ENCODE measurements around the gene ARFGEF2.

The ARFGEF2 gene

DNA sequence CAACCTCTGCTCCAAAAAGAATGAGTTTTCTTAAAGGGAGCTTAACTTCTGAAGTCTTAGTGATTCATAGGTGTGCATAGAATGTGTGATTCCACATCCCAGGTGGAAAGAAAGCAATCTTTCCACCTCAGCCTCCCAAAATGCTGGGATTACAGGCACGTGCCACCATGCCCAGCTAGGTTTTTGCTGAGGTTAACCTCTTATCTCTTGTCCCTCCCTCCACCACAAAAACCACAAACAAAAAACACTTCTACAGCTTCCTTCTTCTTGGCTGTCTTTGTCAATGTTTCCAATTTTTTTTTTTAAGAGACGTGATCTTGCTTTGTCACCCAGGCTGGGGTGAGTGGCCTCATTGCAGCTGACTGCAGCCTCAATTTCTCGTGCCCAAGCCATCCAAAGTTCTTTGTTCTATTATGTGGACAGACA is 116.5 kb downstream of the ARFGEF2 start:
- no peak overlapping the region for H3K4me3 ChIP-seq (replicated peaks; ENCODE audit: low read depth, low read length)
- TF ChIP-seq, protein P1, sequence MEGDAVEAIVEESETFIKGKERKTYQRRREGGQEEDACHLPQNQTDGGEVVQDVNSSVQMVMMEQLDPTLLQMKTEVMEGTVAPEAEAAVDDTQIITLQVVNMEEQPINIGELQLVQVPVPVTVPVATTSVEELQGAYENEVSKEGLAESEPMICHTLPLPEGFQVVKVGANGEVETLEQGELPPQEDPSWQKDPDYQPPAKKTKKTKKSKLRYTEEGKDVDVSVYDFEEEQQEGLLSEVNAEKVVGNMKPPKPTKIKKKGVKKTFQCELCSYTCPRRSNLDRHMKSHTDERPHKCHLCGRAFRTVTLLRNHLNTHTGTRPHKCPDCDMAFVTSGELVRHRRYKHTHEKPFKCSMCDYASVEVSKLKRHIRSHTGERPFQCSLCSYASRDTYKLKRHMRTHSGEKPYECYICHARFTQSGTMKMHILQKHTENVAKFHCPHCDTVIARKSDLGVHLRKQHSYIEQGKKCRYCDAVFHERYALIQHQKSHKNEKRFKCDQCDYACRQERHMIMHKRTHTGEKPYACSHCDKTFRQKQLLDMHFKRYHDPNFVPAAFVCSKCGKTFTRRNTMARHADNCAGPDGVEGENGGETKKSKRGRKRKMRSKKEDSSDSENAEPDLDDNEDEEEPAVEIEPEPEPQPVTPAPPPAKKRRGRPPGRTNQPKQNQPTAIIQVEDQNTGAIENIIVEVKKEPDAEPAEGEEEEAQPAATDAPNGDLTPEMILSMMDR (IDR thresholded peaks at IDR 0.05; ENCODE audit: low read depth, low read length, missing control alignments), result no peak
- no peak for DNase-seq (ENCODE audit: extremely low read depth, low read depth)

DNA sequence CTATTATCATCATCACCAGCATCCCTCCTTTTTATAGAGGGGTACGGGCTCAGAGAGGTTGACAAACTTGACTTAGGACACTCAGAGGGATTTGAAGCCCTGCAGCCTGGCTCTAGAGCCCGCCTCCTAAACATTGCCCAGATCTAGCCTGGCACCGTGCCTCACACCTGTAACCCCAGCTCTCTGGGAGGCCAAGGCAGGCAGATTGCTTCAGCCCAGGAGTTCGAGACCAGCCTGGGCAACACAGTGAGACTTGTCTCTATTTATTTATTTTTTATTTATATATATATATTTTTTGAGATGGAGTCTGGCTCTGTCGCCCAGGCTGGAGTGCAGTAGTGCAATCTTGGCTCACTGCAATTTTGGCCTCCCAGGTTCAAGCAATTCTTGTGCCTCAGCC is 118.3 kb downstream of the ARFGEF2 start:
- no peak overlapping the region for H3K4me3 ChIP-seq (replicated peaks; ENCODE audit: low read depth, low read length)
- DNase-seq (ENCODE audit: extremely low read depth, low read depth), result no peak
- TF ChIP-seq, protein P1 (IDR thresholded peaks at IDR 0.05; ENCODE audit: low read depth, low read length, missing control alignments), result no peak

DNA sequence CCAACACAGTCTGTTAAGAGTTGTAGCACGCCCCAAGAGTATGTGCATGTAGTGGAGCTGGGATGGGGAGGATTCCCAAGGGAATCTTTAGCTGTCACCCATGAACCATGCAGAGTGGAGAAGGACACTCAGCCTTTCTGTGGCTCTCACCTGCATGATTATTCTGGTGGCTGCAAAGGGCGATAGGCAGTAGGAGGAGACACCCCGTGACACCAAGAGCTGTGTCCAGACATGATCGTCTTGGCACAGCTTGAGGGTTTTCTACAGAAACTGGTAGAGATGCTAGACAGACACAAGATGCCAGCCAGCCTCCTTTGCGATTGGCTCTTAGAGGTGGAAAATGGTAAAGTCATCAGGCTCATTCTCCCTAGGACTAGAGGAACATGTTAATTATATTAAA is 121.5 kb downstream of the ARFGEF2 start:
- TF ChIP-seq, protein P1 (IDR thresholded peaks at IDR 0.05; ENCODE audit: low read depth, low read length, missing control alignments), result no peak
- no peak overlapping the region for H3K4me3 ChIP-seq (replicated peaks; ENCODE audit: low read depth, low read length)
- no peak for DNase-seq (ENCODE audit: extremely low read depth, low read depth)

DNA sequence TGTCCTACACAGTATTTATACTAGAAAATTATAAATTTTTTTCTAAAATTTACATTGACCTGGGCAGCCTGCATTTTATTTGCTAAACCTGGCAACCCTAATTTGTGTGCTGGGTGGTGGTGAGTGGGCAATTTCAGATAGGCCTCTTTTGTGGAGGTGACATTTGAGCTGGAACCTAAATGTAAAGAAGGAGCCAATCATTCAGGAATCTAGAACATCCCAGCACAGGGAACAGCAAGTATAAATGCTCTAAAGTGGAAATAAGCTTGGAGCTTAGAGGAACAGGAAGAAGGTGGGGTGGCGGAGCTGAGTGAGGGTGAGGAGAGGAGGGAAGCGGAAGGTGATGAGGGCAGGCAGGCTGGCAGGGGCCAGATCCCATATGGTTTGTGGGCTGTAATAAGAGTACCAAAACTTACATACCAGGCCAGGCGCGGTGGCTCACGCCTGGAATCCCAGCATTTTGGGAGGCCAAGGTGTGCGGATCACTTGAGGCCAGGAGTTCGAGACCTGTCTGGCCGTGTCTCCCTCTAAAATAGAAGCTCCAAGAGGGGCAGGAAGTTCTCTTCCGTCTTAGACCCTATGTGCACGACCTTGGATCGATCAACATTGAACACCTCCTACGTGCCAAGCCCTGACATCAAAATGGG is 124.1 kb downstream of the ARFGEF2 start:
- DNase-seq (ENCODE audit: extremely low read depth, low read depth), result no peak
- TF ChIP-seq, protein P1 (IDR thresholded peaks at IDR 0.05; ENCODE audit: low read depth, low read length, missing control alignments), result no peak
- peak overlapping the region; percentile 90 for H3K4me3 ChIP-seq (replicated peaks; ENCODE audit: low read depth, low read length)

DNA sequence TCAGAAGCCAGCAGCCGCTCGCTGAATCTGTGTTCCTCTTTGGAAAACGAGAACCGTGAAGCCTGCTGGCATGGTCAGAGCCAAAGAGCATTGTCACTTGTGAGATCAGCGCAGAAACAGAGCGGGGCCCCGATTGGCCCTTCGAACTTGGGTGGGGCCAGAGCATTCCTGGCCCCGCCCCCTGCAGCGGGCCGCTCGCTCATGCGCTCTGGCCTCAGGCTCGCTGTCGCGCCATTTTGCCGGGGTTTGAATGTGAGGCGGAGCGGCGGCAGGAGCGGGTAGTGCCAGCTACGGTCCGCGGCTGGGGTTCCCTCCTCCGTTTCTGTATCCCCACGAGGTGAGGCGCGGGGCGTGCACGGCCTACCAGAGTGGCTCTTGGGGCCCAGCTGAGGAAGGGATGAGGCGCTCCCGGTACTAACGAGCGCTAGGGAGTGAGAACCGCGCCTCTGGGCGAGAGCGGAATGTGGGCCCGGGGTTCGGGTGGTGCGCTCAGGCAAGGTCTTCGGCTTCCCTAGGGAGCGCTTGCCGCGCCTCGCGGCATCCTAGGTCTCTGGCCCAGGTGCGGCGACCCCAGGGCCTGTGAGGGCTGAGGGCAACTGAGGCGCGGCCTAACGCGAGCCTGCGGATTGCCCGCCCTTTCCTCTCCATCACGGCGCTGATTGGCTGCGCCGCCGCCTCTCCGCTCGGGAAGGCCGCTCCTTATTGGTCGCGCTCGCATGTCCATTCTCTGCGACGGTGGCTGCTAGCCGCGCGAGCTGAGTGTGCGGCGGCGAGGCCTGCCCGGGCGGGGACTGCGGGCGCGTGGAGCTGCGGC is 124.8 kb downstream of the ARFGEF2 start, which contains the start of gene CSE1L:
TSS of gene CSE1L (plus strand) at position 226 of the 814 bp plus-strand sequence. CDS start 12,152 bp downstream, outside the sequence.
- H3K4me3 ChIP-seq (replicated peaks; ENCODE audit: low read depth, low read length), result peak within 1 kb of the TSS; percentile 90
- DNase-seq (ENCODE audit: extremely low read depth, low read depth), result peak; percentile 84
- TF ChIP-seq, protein P1 (IDR thresholded peaks at IDR 0.05; ENCODE audit: low read depth, low read length, missing control alignments), result no peak

DNA sequence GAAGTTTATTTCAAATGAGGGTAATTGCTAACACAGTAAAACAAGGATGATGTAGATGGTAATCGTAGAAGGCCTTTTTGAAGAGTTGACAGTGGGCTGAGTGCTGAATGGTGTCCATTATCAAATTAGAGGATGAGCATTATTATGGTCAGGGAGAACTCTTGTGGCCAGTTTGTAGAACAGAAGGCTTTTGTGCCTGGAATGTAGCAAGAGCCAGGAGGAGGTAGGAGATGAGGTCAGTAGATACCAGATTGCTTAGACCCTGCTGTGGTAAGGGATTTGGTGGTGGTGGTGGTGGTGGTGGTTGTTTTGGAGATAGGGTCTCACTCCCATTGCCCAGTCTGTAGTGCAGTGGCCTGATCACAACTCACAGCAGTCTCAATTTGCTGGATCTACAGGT is 130.8 kb downstream of the ARFGEF2 start:
- no peak overlapping the region for H3K4me3 ChIP-seq (replicated peaks; ENCODE audit: low read depth, low read length)
- TF ChIP-seq, protein P1 (IDR thresholded peaks at IDR 0.05; ENCODE audit: low read depth, low read length, missing control alignments), result no peak
- no peak for DNase-seq (ENCODE audit: extremely low read depth, low read depth)

Data from HFF-Myc (cell line).